ENCODE measurements around the gene EHHADH.
"Not testable (repeated sequence)": the region's sequence is repeated elsewhere in the genome, so short reads cannot be mapped to it uniquely, and the experiment has no call there.

The EHHADH gene

GRCh38 chr3:185253645-185254410 lies at the start of gene EHHADH:
EHHADH (minus strand) TSS chr3:185254049; CDS start chr3:185254022, 27 bp downstream.
- FAIRE-seq = no peak

GRCh38 chr3:185299918-185300426 lies 46.1 kb upstream of the EHHADH start:
- FAIRE-seq = not testable (repeated sequence)

- no peak for FAIRE-seq
Measured at GRCh38 chr3:185297867-185298266, 44.0 kb upstream of the EHHADH start.

- FAIRE-seq = no peak
Measured at GRCh38 chr3:185292238-185292637, 38.4 kb upstream of the EHHADH start.

- no peak for FAIRE-seq
Measured at GRCh38 chr3:185290266-185290665, 36.4 kb upstream of the EHHADH start.

GRCh38 chr3:185283374-185283935 lies 29.6 kb upstream of the EHHADH start:
- FAIRE-seq = no peak

- no peak for FAIRE-seq
Measured at GRCh38 chr3:185282696-185283373, 29.0 kb upstream of the EHHADH start.

- FAIRE-seq = no peak
Measured at GRCh38 chr3:185280572-185281365, 26.9 kb upstream of the EHHADH start.

GRCh38 chr3:185279587-185280138 lies 25.8 kb upstream of the EHHADH start:
- FAIRE-seq = no peak

GRCh38 chr3:185276415-185276814 lies 22.6 kb upstream of the EHHADH start:
- no peak for FAIRE-seq

- no peak for FAIRE-seq
Measured at GRCh38 chr3:185272033-185272432, 18.2 kb upstream of the EHHADH start.

GRCh38 chr3:185270956-185271332 lies 17.1 kb upstream of the EHHADH start:
- FAIRE-seq = no peak

- FAIRE-seq = no peak
Measured at GRCh38 chr3:185270262-185270955, 16.6 kb upstream of the EHHADH start.

- FAIRE-seq = no peak
Measured at GRCh38 chr3:185268194-185268962, 14.5 kb upstream of the EHHADH start.

- no peak for FAIRE-seq
Measured at GRCh38 chr3:185267193-185267592, 13.3 kb upstream of the EHHADH start.

GRCh38 chr3:185264849-185265553 lies 11.2 kb upstream of the EHHADH start:
- FAIRE-seq = no peak

- no peak for FAIRE-seq
Measured at GRCh38 chr3:185263423-185263822, 9.6 kb upstream of the EHHADH start.

GRCh38 chr3:185257334-185257733 lies 3.5 kb upstream of the EHHADH start:
- FAIRE-seq = no peak

- FAIRE-seq = no peak
Measured at GRCh38 chr3:185254799-185255198, 950 bp upstream of the EHHADH start.

- not testable (repeated sequence) for FAIRE-seq
Measured at GRCh38 chr3:185253133-185253532, 716 bp downstream of the EHHADH start.
